ENCODE measurements around the gene SLC6A20.

The SLC6A20 gene

DNA sequence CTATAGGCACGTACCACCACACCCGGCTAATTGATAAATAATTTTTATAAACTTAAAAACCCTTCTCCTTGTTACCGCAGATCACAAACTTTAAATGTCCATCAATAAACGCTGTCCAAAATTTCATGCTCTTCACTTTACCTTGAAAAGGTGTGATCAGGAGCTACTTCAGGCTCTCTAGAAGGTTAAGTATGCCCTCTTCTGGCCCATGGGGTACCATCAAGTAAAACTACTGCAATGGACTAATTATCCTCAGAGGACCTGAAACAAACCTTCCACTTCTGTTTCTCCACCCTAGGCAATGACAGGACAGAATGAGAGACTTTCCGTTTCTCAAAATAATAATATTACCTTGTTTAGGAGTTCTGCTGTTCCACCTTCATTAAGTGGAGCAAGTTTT, 36.4 kb upstream of the SLC6A20 start:
- Histone ChIP-seq H3K9me3 (ENCODE audit: low read length) (no peaks in the 10 kb centered on the region), H3F3A (ENCODE audit: insufficient read depth, low read length) (no peaks in the 10 kb centered on the region), H3K36me3 (ENCODE audit: insufficient read depth, low read length) (peaks cover 7% of the 10 kb centered on the region; the same call in 1 of the 2 replicates), H2AFZ (ENCODE audit: low read length) (no peak overlapping the region), H3K79me2 (ENCODE audit: insufficient read depth, low read length) (no peaks in the 10 kb centered on the region), H3K27me3 (ENCODE audit: insufficient read depth, low read length) (no peaks in the 10 kb centered on the region), H3K9ac (ENCODE audit: low read length) (no peak overlapping the region), H3K9me2 (ENCODE audit: low read depth, low read length) (no peaks in the 10 kb centered on the region), H3K27ac (ENCODE audit: low read depth, low read length, poor library complexity, severe bottlenecking) (no peak overlapping the region), H3K4me2 (ENCODE audit: low read length) (no peak overlapping the region), H3K4me1 (ENCODE audit: insufficient read depth, low read length, severe bottlenecking) (no peaks in the 10 kb centered on the region), H4K20me1 (ENCODE audit: insufficient read depth, low read length) (no peaks in the 10 kb centered on the region), H3K4me3 (ENCODE audit: low read depth, low read length, poor library complexity, severe bottlenecking) (no peak overlapping the region)
- no peak for TF ChIP-seq EZH2 (IDR thresholded peaks at IDR 0.05; ENCODE audit: borderline replicate concordance, low read length)
- TF ChIP-seq, protein P1, sequence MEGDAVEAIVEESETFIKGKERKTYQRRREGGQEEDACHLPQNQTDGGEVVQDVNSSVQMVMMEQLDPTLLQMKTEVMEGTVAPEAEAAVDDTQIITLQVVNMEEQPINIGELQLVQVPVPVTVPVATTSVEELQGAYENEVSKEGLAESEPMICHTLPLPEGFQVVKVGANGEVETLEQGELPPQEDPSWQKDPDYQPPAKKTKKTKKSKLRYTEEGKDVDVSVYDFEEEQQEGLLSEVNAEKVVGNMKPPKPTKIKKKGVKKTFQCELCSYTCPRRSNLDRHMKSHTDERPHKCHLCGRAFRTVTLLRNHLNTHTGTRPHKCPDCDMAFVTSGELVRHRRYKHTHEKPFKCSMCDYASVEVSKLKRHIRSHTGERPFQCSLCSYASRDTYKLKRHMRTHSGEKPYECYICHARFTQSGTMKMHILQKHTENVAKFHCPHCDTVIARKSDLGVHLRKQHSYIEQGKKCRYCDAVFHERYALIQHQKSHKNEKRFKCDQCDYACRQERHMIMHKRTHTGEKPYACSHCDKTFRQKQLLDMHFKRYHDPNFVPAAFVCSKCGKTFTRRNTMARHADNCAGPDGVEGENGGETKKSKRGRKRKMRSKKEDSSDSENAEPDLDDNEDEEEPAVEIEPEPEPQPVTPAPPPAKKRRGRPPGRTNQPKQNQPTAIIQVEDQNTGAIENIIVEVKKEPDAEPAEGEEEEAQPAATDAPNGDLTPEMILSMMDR (IDR thresholded peaks at IDR 0.05; ENCODE audit: low read length), result no peak; the same call in 1 of the 2 replicates

DNA sequence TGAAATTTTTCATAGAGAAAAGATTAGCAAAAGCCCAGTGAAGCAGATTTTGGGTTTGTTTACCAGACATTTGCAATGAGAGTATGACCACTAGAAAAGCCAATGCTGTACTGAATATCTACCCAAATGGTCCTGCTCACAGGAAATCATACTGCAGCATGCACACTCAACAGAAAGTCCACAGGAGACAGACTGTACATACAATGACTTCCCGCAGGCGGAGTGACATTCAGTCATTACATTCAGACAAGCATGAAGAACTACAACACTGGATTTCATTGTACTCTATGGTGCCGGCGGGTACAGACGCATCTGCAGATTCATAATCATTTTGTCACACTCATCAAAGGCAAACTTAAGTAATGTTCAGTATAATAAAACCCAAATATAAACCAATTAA, 33.8 kb upstream of the SLC6A20 start:
- no peak overlapping the region for H3K9ac ChIP-seq (ENCODE audit: low read length)

DNA sequence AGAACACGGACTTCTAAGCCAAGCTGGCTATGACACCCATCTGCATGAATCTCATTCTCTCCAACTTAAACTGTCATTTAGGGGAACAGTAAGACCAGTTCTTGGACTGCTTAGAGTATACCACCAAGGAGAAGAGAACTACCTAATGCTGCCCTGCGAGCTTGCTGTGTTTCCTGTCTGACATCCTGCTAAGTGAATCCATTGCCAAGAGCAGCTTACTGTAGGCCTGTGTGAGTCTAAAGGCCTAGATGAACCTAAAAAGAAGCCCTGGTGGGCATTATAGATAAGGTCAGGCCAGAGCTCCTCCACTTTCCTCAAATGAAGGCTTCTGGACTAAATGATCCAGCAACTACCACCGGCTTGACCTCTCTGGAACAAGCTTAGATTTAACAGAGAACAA, 30.6 kb upstream of the SLC6A20 start:
- peaks cover 7% of the 10 kb centered on the region; the same call in 1 of the 2 replicates for H3K36me3 ChIP-seq (ENCODE audit: insufficient read depth, low read length)
- no peaks in the 10 kb centered on the region for H3K4me1 ChIP-seq (ENCODE audit: insufficient read depth, low read length, severe bottlenecking)
- no peaks in the 10 kb centered on the region for H3K79me2 ChIP-seq (ENCODE audit: insufficient read depth, low read length)
- no peaks in the 10 kb centered on the region for H3K9me2 ChIP-seq (ENCODE audit: low read depth, low read length)
- no peaks in the 10 kb centered on the region for H3F3A ChIP-seq (ENCODE audit: insufficient read depth, low read length)
- no peak overlapping the region for H2AFZ ChIP-seq (ENCODE audit: low read length)
- no peak overlapping the region for H3K4me3 ChIP-seq (ENCODE audit: low read depth, low read length, poor library complexity, severe bottlenecking)
- TF ChIP-seq EZH2 (IDR thresholded peaks at IDR 0.05; ENCODE audit: borderline replicate concordance, low read length), result no peak
- TF ChIP-seq, protein P1 (IDR thresholded peaks at IDR 0.05; ENCODE audit: low read length), result no peak
- no peak overlapping the region for H3K27ac ChIP-seq (ENCODE audit: low read depth, low read length, poor library complexity, severe bottlenecking)
- H3K9ac ChIP-seq (ENCODE audit: low read length), result no peak overlapping the region
- H3K4me2 ChIP-seq (ENCODE audit: low read length), result no peak overlapping the region
- no peaks in the 10 kb centered on the region for H3K9me3 ChIP-seq (ENCODE audit: low read length)
- H3K27me3 ChIP-seq (ENCODE audit: insufficient read depth, low read length), result no peaks in the 10 kb centered on the region
- H4K20me1 ChIP-seq (ENCODE audit: insufficient read depth, low read length), result no peaks in the 10 kb centered on the region

More for the DNA sequence above, 33.8 kb upstream of the SLC6A20 start:
- Histone ChIP-seq H3K27ac (ENCODE audit: low read depth, low read length, poor library complexity, severe bottlenecking) (no peak overlapping the region), H2AFZ (ENCODE audit: low read length) (no peak overlapping the region), H3K36me3 (ENCODE audit: insufficient read depth, low read length) (peaks cover 7% of the 10 kb centered on the region; the same call in 1 of the 2 replicates), H3K4me2 (ENCODE audit: low read length) (no peak overlapping the region), H3F3A (ENCODE audit: insufficient read depth, low read length) (no peaks in the 10 kb centered on the region), H3K9me3 (ENCODE audit: low read length) (no peaks in the 10 kb centered on the region), H3K4me1 (ENCODE audit: insufficient read depth, low read length, severe bottlenecking) (no peaks in the 10 kb centered on the region), H3K4me3 (ENCODE audit: low read depth, low read length, poor library complexity, severe bottlenecking) (no peak overlapping the region), H3K9me2 (ENCODE audit: low read depth, low read length) (no peaks in the 10 kb centered on the region), H4K20me1 (ENCODE audit: insufficient read depth, low read length) (no peaks in the 10 kb centered on the region), H3K27me3 (ENCODE audit: insufficient read depth, low read length) (no peaks in the 10 kb centered on the region), H3K79me2 (ENCODE audit: insufficient read depth, low read length) (no peaks in the 10 kb centered on the region)
- TF ChIP-seq, protein P1 (IDR thresholded peaks at IDR 0.05; ENCODE audit: low read length), result no peak
- TF ChIP-seq EZH2 (IDR thresholded peaks at IDR 0.05; ENCODE audit: borderline replicate concordance, low read length), result no peak
